Pancreas (tissue), 10 donors: ENCODE data around the gene ATP5PO. TPM values are rescaled to one million over a fixed set of nuclear protein-coding genes. Genes with fewer than 3 reads are reported as not detected.

Experiments used
- ATAC-seq, 4 donors: fragments of 200-7000 bp; cut with Tn5 transposase; one replicate each; pipeline versions ENCODE4 v1.8.0 to v1.9.1; 2020; ENCODE audit warnings: mild to moderate bottlenecking in 4 of 4, moderate library complexity in 4 of 4
- DNase-seq, 6 donors: peaks; one replicate each; pipeline ENCODE4 v3.0.0-alpha.2; 2020
- FAIRE-seq: peaks from 2 replicates; lab custom pipeline; 2012; peaks lifted over from hg19 to GRCh38; lab: Jason Lieb, UNC
- H3K27ac ChIP-seq, 4 donors: fragments of 200-600 bp; sonication (generic); 1 replicate in 3 of 4; 2 replicates in 1 of 4; pipeline versions ENCODE4 v1.5.0 to v1.8.0; 2020
- H3K27me3 ChIP-seq, 4 donors: fragments of 200-600 bp; one replicate each; pipeline ENCODE4 v1.8.0; 2021
- H3K36me3 ChIP-seq, 3 donors: fragments of 200-600 bp; sonication (generic) in 1 of 3; one replicate each; pipeline versions ENCODE4 v1.5.0 to v1.8.0; 2020 to 2021
- H3K4me1 ChIP-seq, 3 donors: fragments of 200-600 bp; one replicate each; pipeline ENCODE4 v1.8.0; 2021
- H3K4me3 ChIP-seq, 4 donors: fragments of 200-600 bp; sonication (generic) in 2 of 4; one replicate each; pipeline versions ENCODE4 v1.5.0 to v1.8.0; 2020 to 2021
- H3K9me3 ChIP-seq, 4 donors: fragments of 200-600 bp; one replicate each; pipeline ENCODE4 v1.8.0; 2021
- CTCF ChIP-seq, 4 donors: fragments of 200-600 bp; sonication (generic) in 3 of 4; IDR thresholded peaks; one replicate each; pipeline versions ENCODE4 v1.5.0 to v1.8.0; 2021; ENCODE audit warnings: antibody characterized with exemption in 4 of 4
- WGBS, 2 donors: extraction: QIAGEN DNeasy Blood & Tissue Kit; methylation state at CpG; one replicate each; pipeline ENCODE4 v1.1.7; 2013; 5-methylcytosine and 5-hydroxymethylcytosine counted together
- intact Hi-C, 3 donors: fragments of 100-400 bp; cut with DNase I; formaldehyde crosslinking; loops; one replicate each; pipeline versions ENCODE4 v1.11.1 to v1.14.2; 2022
- polyA plus RNA-seq, 2 donors: library from polyadenylated mRNA; stranded (reverse); fragments of 200-250 nt; gene quantifications; one replicate each; pipeline ENCODE4 v1.2.3, GENCODE V29; 2013
- total RNA-seq, 6 donors: library from RNA; stranded (reverse); fragmentation: NEBNext Ultra II Directional in 4 of 6; extraction: Animal tissue kit (Norgen Biotek cat#: 25700) in 4 of 6; gene quantifications; one replicate each; pipeline versions ENCODE4 v1.2.1 to v1.2.4, GENCODE V29; 2021 to 2023
- donor health status: healthy with polysubstance abuse.
- donor health status: DM: no; HTN: no; CAD: no; lungs with moderate emphysema.
- donor health status: DM: no; HTN: no; CAD: no.
- donor health status: control.
- donor health status: control.
- donor health status: Bipolar disorder and iron deficiency.
- donor health status: DM: yes; HTN: yes; CAD: no.
- donor health status: DM: no; HTN: no; CAD: no.
- donor health status: DM: no; HTN: no; CAD: no.
- donor health status: DM: yes; HTN: yes; CAD: no.

Gene ATP5PO
- total and polyA plus RNA-seq, 8 donors, result 52.0 to 124 (median 77.0) TPM

GRCh38 chr21:33856893-33857527 is 58.6 kb downstream of the ATP5PO start:
- H3K9me3 ChIP-seq, result no peaks in the 10 kb centered on the region
- FAIRE-seq (no peak), ATAC-seq (no peak), DNase-seq (no peak)
- H3K4me3 ChIP-seq, result no peak overlapping the region
- no peak overlapping the region for H3K27ac ChIP-seq
- TF ChIP-seq CTCF (IDR thresholded peaks at IDR 0.05), result no peak
- 78 to 87% methylated on average over 17 of the region's 17 CpGs for WGBS, 2 donors
- H3K36me3 ChIP-seq, result no peaks in the 10 kb centered on the region
- H3K27me3 ChIP-seq, result no peaks in the 10 kb centered on the region
- intact Hi-C loops, result no loop called here
- H3K4me1 ChIP-seq, result no peaks in the 10 kb centered on the region

GRCh38 chr21:33855190-33855589 is 60.4 kb downstream of the ATP5PO start:
- Histone ChIP-seq H3K4me1 (no peaks in the 10 kb centered on the region), H3K4me3 (no peak overlapping the region), H3K27me3 (no peaks in the 10 kb centered on the region), H3K27ac (no peak overlapping the region), H3K36me3 (no peaks in the 10 kb centered on the region), H3K9me3 (no peaks in the 10 kb centered on the region)
- WGBS, 2 donors, result 82 to 91% methylated on average over 6 of the region's 6 CpGs
- FAIRE-seq (no peak), ATAC-seq (no peak), DNase-seq (no peak)
- TF ChIP-seq CTCF (IDR thresholded peaks at IDR 0.05), result no peak
- intact Hi-C loops, result no loop called here

GRCh38 chr21:33854604-33855003 is 61.0 kb downstream of the ATP5PO start:
- no peak for DNase-seq
- no peak for ATAC-seq
- no peak for FAIRE-seq
- TF ChIP-seq CTCF (IDR thresholded peaks at IDR 0.05), result no peak
- Histone ChIP-seq H3K27ac (no peak overlapping the region), H3K4me1 (no peaks in the 10 kb centered on the region), H3K9me3 (no peaks in the 10 kb centered on the region), H3K36me3 (no peaks in the 10 kb centered on the region), H3K27me3 (no peaks in the 10 kb centered on the region), H3K4me3 (no peak overlapping the region)
- intact Hi-C loops, result no loop called here
- WGBS, 2 donors, result 57 to 58% methylated on average over 5 of the region's 5 CpGs

Other genes starting within 250 kb of the ATP5PO start
- 10 to 100 TPM in 5 of 6 donors, 1 to 10 TPM in 1; 9.9 to 14.5 (median 12.3) TPM for gene MRPS6, start 157.8 kb upstream of the ATP5PO start, total RNA-seq
- gene MRPS6, start 157.8 kb upstream of the ATP5PO start, polyA plus RNA-seq, result 10 to 100 TPM; 16.9 to 18.5 TPM
- 1 to 10 TPM; 2.2 to 5.9 (median 3.0) TPM for gene SLC5A3, start 157.8 kb upstream of the ATP5PO start, total RNA-seq
- gene SLC5A3, start 157.8 kb upstream of the ATP5PO start, polyA plus RNA-seq, result 1 to 10 TPM in 1 of 2 donors, under 1 TPM in 1; 0.49 to 1.0 TPM